ENCODE results near the gene ELFN2. TPM values are rescaled to one million over a fixed set of nuclear protein-coding genes. Genes with fewer than 3 reads are reported as not detected.

ELFN2 gene
- total and polyA plus RNA-seq, 12 donors = 0.04 to 3.3 (median 0.32) TPM; not detected in 2

DNA sequence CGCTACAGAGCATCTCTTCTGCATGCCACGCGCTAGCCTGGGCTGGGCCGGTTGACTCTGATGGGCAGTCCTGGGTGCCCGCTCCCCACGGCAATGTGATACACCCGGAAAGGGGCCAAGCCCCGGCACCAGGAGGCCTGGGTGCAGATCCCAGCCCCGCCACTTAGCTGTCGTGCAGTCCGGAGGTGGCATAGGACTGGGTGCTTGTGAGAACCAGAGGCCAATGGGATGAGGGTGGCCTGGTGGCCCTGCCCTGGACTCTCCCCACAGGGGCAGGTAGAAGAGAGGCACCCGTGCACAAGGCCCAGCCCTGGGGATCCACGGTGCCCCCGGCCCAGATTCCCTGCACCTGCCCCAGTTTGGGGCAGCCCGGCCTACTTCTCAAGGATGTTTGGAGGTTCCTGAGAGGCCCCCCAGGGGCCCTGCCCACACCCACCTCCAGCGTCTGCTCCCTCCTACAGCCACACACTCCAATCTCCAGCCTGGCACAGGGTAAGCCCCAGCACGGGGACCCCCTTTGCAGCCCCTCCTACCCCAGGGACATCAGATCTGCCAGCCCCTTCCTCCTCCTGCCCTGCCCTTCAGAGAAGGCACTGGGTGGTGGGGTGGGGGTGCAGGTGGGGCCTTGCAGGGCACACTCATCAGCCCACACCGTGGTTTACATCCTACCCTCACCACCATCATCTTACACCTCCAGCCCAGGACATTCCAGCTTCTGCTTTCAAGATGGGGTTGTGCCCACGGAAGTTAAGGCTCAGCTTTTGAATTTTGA lies 78.0 kb downstream of the ELFN2 start:
- TF ChIP-seq POLR2A (IDR thresholded peaks at IDR 0.05) = no peak
- TF ChIP-seq, protein P1, sequence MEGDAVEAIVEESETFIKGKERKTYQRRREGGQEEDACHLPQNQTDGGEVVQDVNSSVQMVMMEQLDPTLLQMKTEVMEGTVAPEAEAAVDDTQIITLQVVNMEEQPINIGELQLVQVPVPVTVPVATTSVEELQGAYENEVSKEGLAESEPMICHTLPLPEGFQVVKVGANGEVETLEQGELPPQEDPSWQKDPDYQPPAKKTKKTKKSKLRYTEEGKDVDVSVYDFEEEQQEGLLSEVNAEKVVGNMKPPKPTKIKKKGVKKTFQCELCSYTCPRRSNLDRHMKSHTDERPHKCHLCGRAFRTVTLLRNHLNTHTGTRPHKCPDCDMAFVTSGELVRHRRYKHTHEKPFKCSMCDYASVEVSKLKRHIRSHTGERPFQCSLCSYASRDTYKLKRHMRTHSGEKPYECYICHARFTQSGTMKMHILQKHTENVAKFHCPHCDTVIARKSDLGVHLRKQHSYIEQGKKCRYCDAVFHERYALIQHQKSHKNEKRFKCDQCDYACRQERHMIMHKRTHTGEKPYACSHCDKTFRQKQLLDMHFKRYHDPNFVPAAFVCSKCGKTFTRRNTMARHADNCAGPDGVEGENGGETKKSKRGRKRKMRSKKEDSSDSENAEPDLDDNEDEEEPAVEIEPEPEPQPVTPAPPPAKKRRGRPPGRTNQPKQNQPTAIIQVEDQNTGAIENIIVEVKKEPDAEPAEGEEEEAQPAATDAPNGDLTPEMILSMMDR (IDR thresholded peaks at IDR 0.05) = no peak
- H3K4me1 ChIP-seq (replicated peaks in 1 of 2) = no peaks in the 10 kb centered on the region
- no peaks in the 10 kb centered on the region for H3K9me3 ChIP-seq (replicated peaks in 1 of 3)
- peaks cover 9% of the 10 kb centered on the region for H3K27me3 ChIP-seq
- H3K4me3 ChIP-seq = no peak overlapping the region
- 85 to 91% (median 88%) methylated on average over 14 to 19 of the region's 19 CpGs for WGBS, 4 donors
- H3K27ac ChIP-seq = no peak overlapping the region
- no peak for DNase-seq
- no peaks in the 10 kb centered on the region for H3K36me3 ChIP-seq (replicated peaks in 1 of 2)
- intact Hi-C loops (cut with DNase I) = no loop called here

DNA sequence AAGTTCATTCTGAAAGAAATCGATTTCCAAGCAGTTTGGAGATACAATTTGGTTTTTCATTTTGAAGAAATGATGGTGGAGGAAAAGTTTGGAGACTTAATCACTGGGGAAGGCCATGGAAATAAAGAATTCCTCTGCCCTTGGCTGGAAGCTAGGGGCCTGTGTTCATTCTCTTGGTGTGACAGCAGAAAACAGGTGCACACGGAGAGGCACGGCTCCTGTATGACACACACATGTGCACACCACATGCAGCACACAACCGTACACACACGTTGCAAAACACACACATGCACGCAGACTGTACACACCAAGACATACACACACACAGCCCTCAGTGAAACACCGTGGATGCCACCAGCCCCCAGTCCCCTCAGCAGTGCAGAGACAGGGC lies 80.8 kb downstream of the ELFN2 start:
- no peaks in the 10 kb centered on the region for H3K9me3 ChIP-seq (replicated peaks in 1 of 3)
- no peak overlapping the region for H3K4me3 ChIP-seq
- TF ChIP-seq POLR2A (IDR thresholded peaks at IDR 0.05) = no peak
- TF ChIP-seq, protein P1 (IDR thresholded peaks at IDR 0.05) = no peak
- DNase-seq = no peak
- H3K27me3 ChIP-seq = peaks cover 12% of the 10 kb centered on the region
- no peak overlapping the region for H3K27ac ChIP-seq
- intact Hi-C loops (cut with DNase I) = no loop called here
- WGBS, 4 donors = 78 to 84% (median 81%) methylated on average over 7 of the region's 7 CpGs
- H3K36me3 ChIP-seq (replicated peaks in 1 of 2) = no peaks in the 10 kb centered on the region
- no peaks in the 10 kb centered on the region for H3K4me1 ChIP-seq (replicated peaks in 1 of 2)

DNA sequence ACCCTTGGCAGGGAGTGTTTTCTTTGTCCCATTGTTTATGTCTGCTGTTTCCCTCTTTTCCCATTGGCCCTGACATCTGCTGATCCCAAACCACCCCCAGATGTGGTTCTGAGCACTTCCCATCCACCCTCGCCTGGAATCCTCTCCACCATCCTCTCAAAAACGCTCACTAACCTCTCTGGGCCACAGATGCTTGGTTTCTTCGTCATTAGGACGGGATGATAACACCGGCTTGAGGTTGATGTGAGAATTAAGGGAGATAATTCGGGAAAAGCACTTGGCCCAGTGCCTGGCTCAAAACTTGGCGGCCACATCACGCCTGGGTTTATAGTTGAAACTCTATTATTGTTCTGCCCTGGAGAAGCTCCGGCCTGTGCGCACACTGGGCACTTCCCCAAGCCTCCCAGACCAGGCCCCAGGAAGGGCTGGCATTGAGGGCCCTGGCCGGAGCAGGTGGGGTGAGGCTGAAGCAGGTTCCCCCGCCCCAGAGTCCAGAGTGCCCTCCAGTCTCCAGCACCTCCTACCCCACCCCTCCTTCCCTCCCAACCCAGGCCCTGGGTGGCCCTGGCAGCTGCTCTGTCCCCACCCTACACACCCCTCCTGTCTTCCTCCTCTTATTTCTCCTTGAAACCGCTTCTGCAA lies 81.3 kb downstream of the ELFN2 start:
- no peak overlapping the region for H3K4me3 ChIP-seq
- no peaks in the 10 kb centered on the region for H3K9me3 ChIP-seq (replicated peaks in 1 of 3)
- WGBS, 4 donors = 48 to 55% (median 52%) methylated on average over 13 of the region's 13 CpGs
- no peaks in the 10 kb centered on the region for H3K36me3 ChIP-seq (replicated peaks in 1 of 2)
- no peak overlapping the region for H3K27ac ChIP-seq
- intact Hi-C loops (cut with DNase I) = no loop called here
- no peak for TF ChIP-seq POLR2A (IDR thresholded peaks at IDR 0.05)
- TF ChIP-seq, protein P1 (IDR thresholded peaks at IDR 0.05) = no peak
- DNase-seq = peak in 1 of 7 donors; percentile 10
- no peaks in the 10 kb centered on the region for H3K4me1 ChIP-seq (replicated peaks in 1 of 2)
- H3K27me3 ChIP-seq = peaks cover 12% of the 10 kb centered on the region

DNA sequence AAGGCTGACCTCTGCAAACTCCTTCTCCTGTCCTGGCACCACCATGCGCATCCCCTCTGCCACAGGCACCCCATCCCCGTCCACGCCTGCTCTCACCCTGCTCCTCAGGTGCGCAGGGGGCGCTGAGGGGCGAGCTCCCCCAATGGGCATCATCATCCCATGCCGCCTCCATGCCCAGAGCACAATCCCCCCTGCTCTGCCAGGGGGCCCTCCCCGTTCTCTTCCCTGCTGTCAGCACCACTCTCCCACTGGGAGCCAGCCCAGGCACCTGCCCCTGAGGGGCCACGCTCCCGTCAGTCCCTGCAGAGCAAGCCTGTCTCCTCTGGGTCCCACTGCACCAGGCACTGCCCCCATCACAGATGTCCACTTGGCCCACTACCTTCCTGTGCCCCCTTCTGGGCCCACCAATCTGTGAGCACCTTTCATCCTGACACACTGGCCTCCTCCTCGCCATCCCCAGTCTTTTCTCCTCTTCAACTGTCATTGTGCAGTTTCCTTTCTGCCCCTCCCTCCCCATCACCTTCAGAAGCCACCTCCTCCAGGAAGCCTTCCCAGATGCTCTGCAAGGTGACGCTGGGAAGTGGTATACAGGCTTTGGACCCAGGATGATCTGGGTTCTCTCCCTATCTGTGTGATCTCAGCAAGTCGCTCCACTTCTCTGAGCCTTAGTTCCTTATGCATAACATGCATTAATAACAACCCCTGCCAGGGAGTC lies 82.4 kb downstream of the ELFN2 start:
- no peak for TF ChIP-seq POLR2A (IDR thresholded peaks at IDR 0.05)
- TF ChIP-seq, protein P1 (IDR thresholded peaks at IDR 0.05) = no peak
- Histone ChIP-seq H3K36me3 (replicated peaks in 1 of 2) (no peaks in the 10 kb centered on the region), H3K4me3 (no peak overlapping the region), H3K4me1 (replicated peaks in 1 of 2) (no peaks in the 10 kb centered on the region), H3K27me3 (peaks cover 16% of the 10 kb centered on the region), H3K27ac (no peak overlapping the region), H3K9me3 (replicated peaks in 1 of 3) (no peaks in the 10 kb centered on the region)
- WGBS, 4 donors = 62 to 83% (median 69%) methylated on average over 13 of the region's 13 CpGs
- intact Hi-C loops (cut with DNase I) = no loop called here
- DNase-seq = no peak
